ENCODE results near the gene SNAPC1.
A peak's percentile ranks its signal among the peaks of the same experiment; 100 is the strongest.

Gene SNAPC1

DNA sequence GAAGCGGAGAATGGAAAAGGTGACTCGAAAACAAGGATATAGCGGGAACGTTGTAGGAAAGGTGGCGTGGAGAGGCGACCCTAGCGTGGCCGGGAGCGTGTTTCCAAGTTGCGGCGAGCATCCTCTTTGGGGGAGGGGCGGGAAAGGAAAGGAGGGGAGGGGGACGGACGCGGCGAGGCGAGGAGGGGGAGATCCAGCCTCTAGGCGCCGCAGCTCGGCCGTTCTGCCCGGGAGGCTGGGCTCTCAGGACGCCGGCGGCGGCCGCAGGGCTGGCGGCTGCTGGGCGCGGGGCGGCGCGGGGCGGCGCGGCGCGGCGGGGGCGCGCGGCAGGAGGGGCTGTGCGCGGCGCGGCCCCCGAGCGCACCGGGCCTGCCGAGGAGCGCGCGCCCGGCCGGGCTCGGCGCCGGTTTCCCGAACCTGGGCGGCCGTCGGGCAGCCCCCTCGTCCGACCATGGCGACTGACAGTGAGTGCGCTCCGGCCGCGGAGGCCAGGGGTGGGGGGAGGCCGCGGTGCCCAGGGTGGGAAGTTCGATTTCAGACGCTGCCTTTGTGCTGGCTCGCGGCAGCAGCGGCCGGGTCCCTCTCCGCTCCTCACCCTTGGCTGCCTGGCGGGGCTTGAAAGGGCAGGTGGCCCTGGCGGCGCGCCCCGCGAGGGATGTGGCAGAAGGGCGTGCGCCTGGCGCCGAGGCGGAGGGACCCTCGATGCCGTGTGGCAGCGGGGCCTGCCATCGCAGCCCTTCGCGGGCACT, 50.3 kb downstream of the SNAPC1 start, which contains the start of gene SYT16:
TSS of gene SYT16 (plus strand) at position 357 of the 749 bp plus-strand sequence.
- H3K4me3 ChIP-seq (ENCODE audit: low read length): peak within 1 kb of the TSS; percentile 46
- no peak for DNase-seq (ENCODE audit: low read depth)
- TF ChIP-seq, protein P1, sequence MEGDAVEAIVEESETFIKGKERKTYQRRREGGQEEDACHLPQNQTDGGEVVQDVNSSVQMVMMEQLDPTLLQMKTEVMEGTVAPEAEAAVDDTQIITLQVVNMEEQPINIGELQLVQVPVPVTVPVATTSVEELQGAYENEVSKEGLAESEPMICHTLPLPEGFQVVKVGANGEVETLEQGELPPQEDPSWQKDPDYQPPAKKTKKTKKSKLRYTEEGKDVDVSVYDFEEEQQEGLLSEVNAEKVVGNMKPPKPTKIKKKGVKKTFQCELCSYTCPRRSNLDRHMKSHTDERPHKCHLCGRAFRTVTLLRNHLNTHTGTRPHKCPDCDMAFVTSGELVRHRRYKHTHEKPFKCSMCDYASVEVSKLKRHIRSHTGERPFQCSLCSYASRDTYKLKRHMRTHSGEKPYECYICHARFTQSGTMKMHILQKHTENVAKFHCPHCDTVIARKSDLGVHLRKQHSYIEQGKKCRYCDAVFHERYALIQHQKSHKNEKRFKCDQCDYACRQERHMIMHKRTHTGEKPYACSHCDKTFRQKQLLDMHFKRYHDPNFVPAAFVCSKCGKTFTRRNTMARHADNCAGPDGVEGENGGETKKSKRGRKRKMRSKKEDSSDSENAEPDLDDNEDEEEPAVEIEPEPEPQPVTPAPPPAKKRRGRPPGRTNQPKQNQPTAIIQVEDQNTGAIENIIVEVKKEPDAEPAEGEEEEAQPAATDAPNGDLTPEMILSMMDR (conservative IDR thresholded peaks at IDR 0.05; ENCODE audit: low read length): no peak

DNA sequence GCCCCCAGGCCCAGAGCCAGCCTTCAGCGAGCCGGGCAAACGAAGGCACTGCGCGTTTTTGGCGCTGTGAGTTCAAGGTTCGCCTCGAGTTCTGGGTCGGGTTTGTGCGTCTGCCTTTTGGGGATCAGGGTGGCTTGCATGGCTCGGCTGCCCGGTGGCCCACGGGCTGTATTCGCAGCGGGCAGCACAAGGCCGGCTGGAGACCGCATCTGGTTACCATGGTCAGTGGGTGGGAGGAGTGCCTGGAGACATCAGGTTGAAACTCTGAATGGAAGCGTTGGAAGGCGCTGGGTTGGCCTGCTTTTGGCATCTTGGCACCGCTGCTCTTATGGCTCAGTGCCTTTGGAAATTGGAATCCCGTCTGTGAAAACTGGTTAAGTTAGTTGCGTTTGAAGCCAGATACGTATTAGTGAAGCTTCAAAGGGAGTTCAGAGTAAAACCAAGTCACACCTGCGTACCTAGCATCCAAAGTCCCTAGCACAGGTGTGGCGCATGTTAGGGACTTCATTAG, 50.9 kb downstream of the SNAPC1 start:
- H3K4me3 ChIP-seq (ENCODE audit: low read length): peak overlapping the region; percentile 46; the same call in 1 of the 2 replicates
- DNase-seq (ENCODE audit: low read depth): no peak
- TF ChIP-seq, protein P1 (conservative IDR thresholded peaks at IDR 0.05; ENCODE audit: low read length): no peak

- no peak overlapping the region for H3K4me3 ChIP-seq (ENCODE audit: low read length)
- TF ChIP-seq, protein P1 (conservative IDR thresholded peaks at IDR 0.05; ENCODE audit: low read length): no peak
Observed at GRCh38 chr14:61822458-61822857, 60.2 kb downstream of the SNAPC1 start.

GRCh38 chr14:61832783-61833182, 70.6 kb downstream of the SNAPC1 start:
- no peak for DNase-seq (ENCODE audit: low read depth)
- TF ChIP-seq, protein P1 (conservative IDR thresholded peaks at IDR 0.05; ENCODE audit: low read length): no peak
- H3K4me3 ChIP-seq (ENCODE audit: low read length): no peak overlapping the region

More at GRCh38 chr14:61822458-61822857, 60.2 kb downstream of the SNAPC1 start:
- DNase-seq (ENCODE audit: low read depth): no peak

GRCh38 chr14:61836184-61836583, 74.0 kb downstream of the SNAPC1 start:
- no peak for DNase-seq (ENCODE audit: low read depth)
- H3K4me3 ChIP-seq (ENCODE audit: low read length): no peak overlapping the region
- TF ChIP-seq, protein P1 (conservative IDR thresholded peaks at IDR 0.05; ENCODE audit: low read length): no peak

GRCh38 chr14:61836807-61837206, 74.6 kb downstream of the SNAPC1 start:
- DNase-seq (ENCODE audit: low read depth): no peak
- H3K4me3 ChIP-seq (ENCODE audit: low read length): no peak overlapping the region
- TF ChIP-seq, protein P1 (conservative IDR thresholded peaks at IDR 0.05; ENCODE audit: low read length): no peak

All from AG10803 (cell line).